Neural cell (in vitro differentiated cells): ENCODE data around the gene KIF16B. TPM values are rescaled to one million over a fixed set of nuclear protein-coding genes. Genes with fewer than 3 reads are reported as not detected.

Experiments
- H2AFZ ChIP-seq: fragments of 200-600, 300-800 bp; sonication (generic), shearing (Covaris generic); 2 replicates; pipeline ENCODE4 v1.6.0; 2014; ENCODE audit warnings: low read depth, mild to moderate bottlenecking, antibody characterized with exemption, low read length, moderate library complexity
- H3F3A ChIP-seq: fragments of 200-600 bp; shearing (Covaris generic); 2 replicates; pipeline ENCODE4 v1.6.1; 2016; ENCODE audit warnings: mild to moderate bottlenecking, moderate library complexity, mixed read lengths, antibody characterized with exemption, low read length; ENCODE audit not compliant: insufficient read depth, poor library complexity, severe bottlenecking
- H3K27ac ChIP-seq: fragments of 200-600, 300-800 bp; sonication (generic), shearing (Covaris generic); 2 replicates; pipeline ENCODE4 v1.5.1; 2014; ENCODE audit warnings: mild to moderate bottlenecking, low read length, moderate library complexity
- H3K27me3 ChIP-seq: fragments of 300-800, 200-600 bp; sonication (generic), shearing (Covaris generic); 2 replicates; pipeline ENCODE4 v1.6.0; 2014; ENCODE audit warnings: mild to moderate bottlenecking, low read depth, low read length, moderate library complexity; ENCODE audit not compliant: insufficient read depth
- H3K36me3 ChIP-seq: fragments of 300-800, 200-600 bp; sonication (generic), shearing (Covaris generic); 2 replicates; pipeline ENCODE4 v1.5.1; 2014; ENCODE audit warnings: mild to moderate bottlenecking, antibody characterized with exemption, low read length, moderate library complexity; ENCODE audit not compliant: insufficient read depth
- H3K4me2 ChIP-seq: fragments of 300-800, 200-600 bp; sonication (generic), shearing (Covaris generic); 2 replicates; pipeline ENCODE4 v1.6.0; 2014; ENCODE audit warnings: mild to moderate bottlenecking, low read length
- H3K4me3 ChIP-seq: fragments of 300-800, 200-600 bp; sonication (generic), shearing (Covaris generic); 2 replicates; pipeline ENCODE4 v1.5.1; 2014; ENCODE audit warnings: mild to moderate bottlenecking, low read length, moderate library complexity
- H3K79me2 ChIP-seq: fragments of 200-600 bp; shearing (Covaris generic); replicated peaks from 2 replicates; pipeline ENCODE4 v1.6.0; 2014; ENCODE audit warnings: mild to moderate bottlenecking, low read length, moderate library complexity; ENCODE audit not compliant: insufficient read depth
- H3K9ac ChIP-seq: fragments of 300-800, 200-600 bp; sonication (generic), shearing (Covaris generic); 2 replicates; pipeline ENCODE4 v1.6.1; 2016; ENCODE audit warnings: mild to moderate bottlenecking, low read length, mixed read lengths
- H3K9me2 ChIP-seq: fragments of 200-600 bp; shearing (Covaris generic); 2 replicates; pipeline ENCODE4 v1.6.1; 2016; ENCODE audit warnings: mild to moderate bottlenecking, low read length, mixed read lengths; ENCODE audit not compliant: insufficient read depth
- H3K9me3 ChIP-seq: fragments of 200-600, 300-800 bp; sonication (generic), shearing (Covaris generic); 2 replicates; pipeline ENCODE4 v1.6.1; 2016; ENCODE audit warnings: mild to moderate bottlenecking, mixed run types, low read length, moderate library complexity, mixed read lengths
- H4K20me1 ChIP-seq: fragments of 200-600 bp; shearing (Covaris generic); 2 replicates; pipeline ENCODE4 v1.6.1; 2016; ENCODE audit warnings: mild to moderate bottlenecking, mixed run types; ENCODE audit not compliant: insufficient read depth
- EP300 ChIP-seq: fragments of 450-650 bp; conservative IDR thresholded peaks from 2 replicates; pipeline ENCODE4 v1.6.1; 2014; ENCODE audit warnings: antibody characterized with exemption, mild to moderate bottlenecking, moderate library complexity; ENCODE audit not compliant: poor library complexity, severe bottlenecking
- EZH2 ChIP-seq: fragments of 200-600, 300-800 bp; shearing (Covaris generic), sonication (generic); IDR thresholded peaks from 2 replicates; pipeline ENCODE4 v1.6.1; 2014; ENCODE audit warnings: antibody characterized with exemption, low read length, borderline replicate concordance, mild to moderate bottlenecking; ENCODE audit not compliant: insufficient read depth, poor library complexity, severe bottlenecking
- MXI1 ChIP-seq: fragments of 450-650 bp; conservative IDR thresholded peaks from 2 replicates; pipeline ENCODE4 v1.6.1; 2014; ENCODE audit warnings: antibody characterized with exemption, mild to moderate bottlenecking; ENCODE audit not compliant: poor library complexity, severe bottlenecking
- POLR2AphosphoS5 ChIP-seq: IDR thresholded peaks from 2 replicates; pipeline ENCODE4 v1.6.1; 2012
- RAD21 ChIP-seq: fragments of 450-650 bp; conservative IDR thresholded peaks from 2 replicates; pipeline ENCODE4 v1.6.1; 2014; ENCODE audit warnings: antibody characterized with exemption, mild to moderate bottlenecking, moderate library complexity
- SMC3 ChIP-seq: fragments of 450-650 bp; conservative IDR thresholded peaks from 2 replicates; pipeline ENCODE4 v1.6.1; 2014; ENCODE audit warnings: antibody characterized with exemption, mild to moderate bottlenecking, moderate library complexity; ENCODE audit not compliant: poor library complexity
- TAF1 ChIP-seq: IDR thresholded peaks from 2 replicates; pipeline ENCODE4 v1.6.1; 2012; ENCODE audit warnings: low read depth
- polyA plus RNA-seq: library from polyadenylated mRNA; depleted of rRNA; stranded (reverse); fragments of >200 nt; gene quantifications from 2 replicates; pipeline ENCODE4 v1.2.3, GENCODE V29; 2014
- TF ChIP-seq, protein P1 (sequence below): IDR thresholded peaks from 2 replicates; pipeline ENCODE4 v1.6.1; 2012; ENCODE audit warnings: borderline replicate concordance
- TF ChIP-seq, protein P2 (sequence below): fragments of 450-650 bp; IDR thresholded peaks from 2 replicates; pipeline ENCODE4 v1.5.1; 2014; ENCODE audit warnings: antibody characterized with exemption, mild to moderate bottlenecking, moderate library complexity; ENCODE audit not compliant: poor library complexity, severe bottlenecking

The KIF16B gene
- polyA plus RNA-seq, 1 donor from 2014 or later: 3.8 TPM

DNA sequence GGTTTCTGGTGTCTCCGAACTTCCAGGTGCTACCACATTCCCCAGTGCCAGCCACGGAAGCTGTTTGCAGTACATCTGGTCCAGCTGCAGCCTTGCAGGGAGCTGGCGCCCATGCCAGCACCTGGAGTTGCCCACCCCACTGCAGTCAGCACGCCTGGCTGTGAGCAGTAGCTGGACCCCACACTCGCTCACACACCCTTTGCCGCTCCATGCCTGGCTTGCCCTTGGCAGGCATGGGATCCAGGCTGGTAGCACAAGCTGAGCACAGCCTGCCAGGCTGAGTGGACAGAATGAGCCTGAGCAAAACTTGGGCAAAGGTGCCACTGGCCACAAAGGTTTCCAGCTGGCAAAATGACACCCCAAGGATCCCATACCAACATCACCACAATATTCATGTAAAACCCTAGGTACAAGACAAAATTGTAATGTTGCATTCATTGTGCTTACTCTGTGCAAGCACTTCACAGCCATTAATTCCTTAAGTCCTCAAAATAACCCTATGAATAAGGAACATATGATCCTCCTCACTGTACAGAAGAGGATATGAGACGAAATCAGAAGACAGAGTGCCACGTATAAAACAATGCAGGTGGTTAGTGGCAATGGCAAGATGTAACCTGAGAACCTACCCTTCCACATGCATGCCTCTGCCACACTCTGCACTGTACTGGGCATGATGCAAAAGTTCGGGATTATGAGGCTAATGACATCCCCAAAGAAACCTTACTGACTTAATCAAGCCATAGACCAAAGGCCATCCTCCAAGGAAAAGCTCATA, 18.3 kb downstream of the KIF16B start:
- no peaks in the 10 kb centered on the region for H3K36me3 ChIP-seq
- no peaks in the 10 kb centered on the region for H3K9me2 ChIP-seq
- H3K79me2 ChIP-seq: no peaks in the 10 kb centered on the region
- H3F3A ChIP-seq: no peaks in the 10 kb centered on the region
- peaks cover 2% of the 10 kb centered on the region for H3K9me3 ChIP-seq
- H3K9ac ChIP-seq: no peak overlapping the region
- no peak overlapping the region for H2AFZ ChIP-seq
- no peak overlapping the region for H3K4me2 ChIP-seq
- H3K27me3 ChIP-seq: no peaks in the 10 kb centered on the region
- H3K4me3 ChIP-seq: no peak overlapping the region
- no peak for TF ChIP-seq MXI1
- no peak for TF ChIP-seq TAF1
- no peak for TF ChIP-seq EP300
- TF ChIP-seq RAD21: no peak
- TF ChIP-seq, protein P1, sequence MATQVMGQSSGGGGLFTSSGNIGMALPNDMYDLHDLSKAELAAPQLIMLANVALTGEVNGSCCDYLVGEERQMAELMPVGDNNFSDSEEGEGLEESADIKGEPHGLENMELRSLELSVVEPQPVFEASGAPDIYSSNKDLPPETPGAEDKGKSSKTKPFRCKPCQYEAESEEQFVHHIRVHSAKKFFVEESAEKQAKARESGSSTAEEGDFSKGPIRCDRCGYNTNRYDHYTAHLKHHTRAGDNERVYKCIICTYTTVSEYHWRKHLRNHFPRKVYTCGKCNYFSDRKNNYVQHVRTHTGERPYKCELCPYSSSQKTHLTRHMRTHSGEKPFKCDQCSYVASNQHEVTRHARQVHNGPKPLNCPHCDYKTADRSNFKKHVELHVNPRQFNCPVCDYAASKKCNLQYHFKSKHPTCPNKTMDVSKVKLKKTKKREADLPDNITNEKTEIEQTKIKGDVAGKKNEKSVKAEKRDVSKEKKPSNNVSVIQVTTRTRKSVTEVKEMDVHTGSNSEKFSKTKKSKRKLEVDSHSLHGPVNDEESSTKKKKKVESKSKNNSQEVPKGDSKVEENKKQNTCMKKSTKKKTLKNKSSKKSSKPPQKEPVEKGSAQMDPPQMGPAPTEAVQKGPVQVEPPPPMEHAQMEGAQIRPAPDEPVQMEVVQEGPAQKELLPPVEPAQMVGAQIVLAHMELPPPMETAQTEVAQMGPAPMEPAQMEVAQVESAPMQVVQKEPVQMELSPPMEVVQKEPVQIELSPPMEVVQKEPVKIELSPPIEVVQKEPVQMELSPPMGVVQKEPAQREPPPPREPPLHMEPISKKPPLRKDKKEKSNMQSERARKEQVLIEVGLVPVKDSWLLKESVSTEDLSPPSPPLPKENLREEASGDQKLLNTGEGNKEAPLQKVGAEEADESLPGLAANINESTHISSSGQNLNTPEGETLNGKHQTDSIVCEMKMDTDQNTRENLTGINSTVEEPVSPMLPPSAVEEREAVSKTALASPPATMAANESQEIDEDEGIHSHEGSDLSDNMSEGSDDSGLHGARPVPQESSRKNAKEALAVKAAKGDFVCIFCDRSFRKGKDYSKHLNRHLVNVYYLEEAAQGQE: no peak
- no peak for TF ChIP-seq SMC3
- no peak for TF ChIP-seq POLR2AphosphoS5
- TF ChIP-seq, protein P2, sequence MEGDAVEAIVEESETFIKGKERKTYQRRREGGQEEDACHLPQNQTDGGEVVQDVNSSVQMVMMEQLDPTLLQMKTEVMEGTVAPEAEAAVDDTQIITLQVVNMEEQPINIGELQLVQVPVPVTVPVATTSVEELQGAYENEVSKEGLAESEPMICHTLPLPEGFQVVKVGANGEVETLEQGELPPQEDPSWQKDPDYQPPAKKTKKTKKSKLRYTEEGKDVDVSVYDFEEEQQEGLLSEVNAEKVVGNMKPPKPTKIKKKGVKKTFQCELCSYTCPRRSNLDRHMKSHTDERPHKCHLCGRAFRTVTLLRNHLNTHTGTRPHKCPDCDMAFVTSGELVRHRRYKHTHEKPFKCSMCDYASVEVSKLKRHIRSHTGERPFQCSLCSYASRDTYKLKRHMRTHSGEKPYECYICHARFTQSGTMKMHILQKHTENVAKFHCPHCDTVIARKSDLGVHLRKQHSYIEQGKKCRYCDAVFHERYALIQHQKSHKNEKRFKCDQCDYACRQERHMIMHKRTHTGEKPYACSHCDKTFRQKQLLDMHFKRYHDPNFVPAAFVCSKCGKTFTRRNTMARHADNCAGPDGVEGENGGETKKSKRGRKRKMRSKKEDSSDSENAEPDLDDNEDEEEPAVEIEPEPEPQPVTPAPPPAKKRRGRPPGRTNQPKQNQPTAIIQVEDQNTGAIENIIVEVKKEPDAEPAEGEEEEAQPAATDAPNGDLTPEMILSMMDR: no peak
- TF ChIP-seq EZH2: no peak
- H3K27ac ChIP-seq: no peak overlapping the region
- no peaks in the 10 kb centered on the region for H4K20me1 ChIP-seq

DNA sequence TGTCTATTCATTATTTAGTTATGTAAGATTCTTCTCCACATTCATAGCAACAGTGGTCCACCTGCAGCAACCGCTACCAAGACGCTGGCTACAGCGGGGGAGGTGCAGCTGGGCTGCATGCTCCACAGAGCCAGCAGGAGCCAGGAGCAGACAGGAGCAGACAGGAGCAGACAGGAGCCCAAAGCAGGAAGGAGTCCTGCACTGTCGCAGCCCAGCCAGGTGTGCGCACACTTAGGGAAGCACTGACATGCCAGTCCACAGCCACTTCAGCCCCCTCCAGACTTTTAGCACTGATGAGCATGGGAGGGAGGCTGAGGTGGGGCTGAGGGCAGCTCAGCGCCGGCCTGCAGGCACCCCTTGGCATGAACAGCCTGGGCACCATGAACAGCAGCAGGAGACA, 19.6 kb downstream of the KIF16B start:
- no peak overlapping the region for H3K27ac ChIP-seq
- no peaks in the 10 kb centered on the region for H3K27me3 ChIP-seq
- H3K9me3 ChIP-seq: peaks cover 2% of the 10 kb centered on the region
- no peak overlapping the region for H3K4me3 ChIP-seq
- no peaks in the 10 kb centered on the region for H3K79me2 ChIP-seq
- H3K4me2 ChIP-seq: no peak overlapping the region
- no peaks in the 10 kb centered on the region for H3F3A ChIP-seq
- H3K36me3 ChIP-seq: no peaks in the 10 kb centered on the region
- no peak overlapping the region for H3K9ac ChIP-seq
- no peaks in the 10 kb centered on the region for H4K20me1 ChIP-seq
- no peak for TF ChIP-seq POLR2AphosphoS5
- TF ChIP-seq MXI1: no peak
- TF ChIP-seq EP300: no peak
- TF ChIP-seq EZH2: no peak
- TF ChIP-seq, protein P1: no peak
- TF ChIP-seq, protein P2: no peak
- TF ChIP-seq RAD21: no peak
- TF ChIP-seq SMC3: no peak
- TF ChIP-seq TAF1: no peak
- no peak overlapping the region for H2AFZ ChIP-seq
- no peaks in the 10 kb centered on the region for H3K9me2 ChIP-seq
